WTC11 (cell line): ENCODE measurements around the gene PHF21B. TPM values are rescaled to one million over a fixed set of nuclear protein-coding genes. Genes with fewer than 3 reads are reported as not detected.
"Not testable (repeated sequence)": the region's sequence is repeated elsewhere in the genome, so short reads cannot be mapped to it uniquely, and the experiment has no call there.

Experiments
- ATAC-seq: fragments of 200-7000 bp; cut with Tn5 transposase; 2 replicates; pipeline ENCODE4 v1.10.0; 2021; ENCODE audit warnings: mild to moderate bottlenecking, moderate library complexity
- CTCF ChIA-PET: fragments of 300-600 bp; sonication (Branson Sonifier 250); formaldehyde crosslinking; loops from one replicate; lab custom pipeline; 2021; ENCODE audit warnings: antibody characterized with exemption; lab: Charles Lee
- POLR2A ChIA-PET: fragments of 350-600 bp; sonication (Branson Sonifier 250); formaldehyde crosslinking; loops from one replicate; lab custom pipeline; 2021; ENCODE audit warnings: antibody characterized with exemption; lab: Charles Lee
- DNase-seq: peaks from one replicate; pipeline ENCODE4 v3.0.0; 2021; ENCODE audit warnings: low spot score
- H3K27ac Mint-ChIP-seq: 2 replicates; pipeline ENCODE4 v1.8.0; 2021; ENCODE audit warnings: mixed read lengths
- H3K27me3 Mint-ChIP-seq: 2 replicates; pipeline ENCODE4 v1.8.0; 2021; ENCODE audit warnings: low read depth, mild to moderate bottlenecking, moderate library complexity, mixed read lengths
- H3K36me3 Mint-ChIP-seq: 2 replicates; pipeline ENCODE4 v1.8.0; 2021; ENCODE audit warnings: mixed read lengths
- H3K4me1 Mint-ChIP-seq: 2 replicates; pipeline ENCODE4 v1.8.0; 2022; ENCODE audit warnings: mixed read lengths
- H3K4me3 Mint-ChIP-seq: 2 replicates; pipeline ENCODE4 v1.8.0; 2021; ENCODE audit warnings: mild to moderate bottlenecking, moderate library complexity, mixed read lengths
- H3K9me3 Mint-ChIP-seq: 2 replicates; pipeline ENCODE4 v1.8.0; 2021; ENCODE audit warnings: mixed read lengths
- CDX4 ChIP-seq: fragments of 250-450 bp; sonication (Bioruptor Pico); IDR thresholded peaks from 2 replicates; pipeline ENCODE4 v1.9.0; 2021; ENCODE audit warnings: moderate library complexity, mild to moderate bottlenecking, inconsistent platforms, borderline replicate concordance
- ETV6 ChIP-seq: sonication (generic); formaldehyde crosslinking; IDR thresholded peaks from 2 replicates; pipeline ENCODE4 v1.8.1; 2022; ENCODE audit warnings: mild to moderate bottlenecking, missing genetic modification reagents
- NR2C2 ChIP-seq: sonication (generic); formaldehyde crosslinking; IDR thresholded peaks from 2 replicates; pipeline ENCODE4 v1.8.0; 2022; ENCODE audit warnings: mild to moderate bottlenecking, missing genetic modification reagents
- TEAD1 ChIP-seq: sonication (generic); formaldehyde crosslinking; IDR thresholded peaks from 2 replicates; pipeline ENCODE4 v1.8.0; 2022; ENCODE audit warnings: mild to moderate bottlenecking, missing genetic modification reagents
- TEAD4 ChIP-seq: sonication (generic); formaldehyde crosslinking; IDR thresholded peaks from 2 replicates; pipeline ENCODE4 v1.8.0; 2022; ENCODE audit warnings: mild to moderate bottlenecking, missing genetic modification reagents
- TP53 ChIP-seq: sonication (generic); formaldehyde crosslinking; IDR thresholded peaks from 2 replicates; pipeline ENCODE4 v1.8.1; 2023; ENCODE audit warnings: mild to moderate bottlenecking, missing genetic modification reagents
- total RNA-seq: library from RNA; stranded (reverse); gene quantifications from 3 replicates; pipeline ENCODE4 v1.2.3, GENCODE V29; 2021
- TF ChIP-seq, protein P1 (sequence below): fragments of 250-450 bp; sonication (Bioruptor Pico); conservative IDR thresholded peaks from 2 replicates; pipeline ENCODE4 v1.9.0; 2021; ENCODE audit warnings: mild to moderate bottlenecking
- TF ChIP-seq, protein P2 (sequence below): sonication (generic); formaldehyde crosslinking; IDR thresholded peaks from 2 replicates; pipeline ENCODE4 v1.8.0; 2023; ENCODE audit warnings: mild to moderate bottlenecking, missing genetic modification reagents
- TF ChIP-seq, protein P3 (sequence below): sonication (generic); formaldehyde crosslinking; IDR thresholded peaks from 2 replicates; pipeline ENCODE4 v1.8.1; 2023; ENCODE audit warnings: mild to moderate bottlenecking, missing genetic modification reagents, borderline replicate concordance

The PHF21B gene
- total RNA-seq, 1 experiment from 2014 or later, result 107 TPM

DNA sequence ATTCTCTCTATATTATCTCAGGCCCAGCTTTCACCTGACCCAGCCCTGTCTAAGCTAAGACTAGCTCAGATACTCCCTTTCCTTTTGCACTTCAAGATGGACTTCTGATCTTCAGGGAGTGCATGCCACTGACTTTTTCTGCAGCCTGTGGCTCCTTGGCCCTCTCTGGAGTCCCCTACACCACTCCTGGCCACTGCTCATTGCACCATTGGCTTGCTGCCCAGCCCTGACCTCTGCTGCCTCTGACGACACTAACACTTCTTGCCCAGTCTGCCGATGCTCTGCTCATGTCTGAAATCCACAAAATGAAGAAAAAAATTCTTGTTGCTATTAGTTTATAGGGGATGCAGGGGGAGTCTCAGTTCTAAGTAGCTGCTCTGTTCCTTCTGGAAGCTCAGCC, 106.6 kb downstream of the PHF21B start:
- DNase-seq, H3K27ac Mint-ChIP-seq, H3K4me3 Mint-ChIP-seq, H3K4me1 Mint-ChIP-seq, ATAC-seq, CTCF ChIA-PET, POLR2A ChIA-PET, H3K27me3 Mint-ChIP-seq: not testable (repeated sequence)
- Mint-ChIP-seq H3K36me3 (peaks cover 79% of the 10 kb centered on the region), H3K9me3 (peaks cover 29% of the 10 kb centered on the region)

DNA sequence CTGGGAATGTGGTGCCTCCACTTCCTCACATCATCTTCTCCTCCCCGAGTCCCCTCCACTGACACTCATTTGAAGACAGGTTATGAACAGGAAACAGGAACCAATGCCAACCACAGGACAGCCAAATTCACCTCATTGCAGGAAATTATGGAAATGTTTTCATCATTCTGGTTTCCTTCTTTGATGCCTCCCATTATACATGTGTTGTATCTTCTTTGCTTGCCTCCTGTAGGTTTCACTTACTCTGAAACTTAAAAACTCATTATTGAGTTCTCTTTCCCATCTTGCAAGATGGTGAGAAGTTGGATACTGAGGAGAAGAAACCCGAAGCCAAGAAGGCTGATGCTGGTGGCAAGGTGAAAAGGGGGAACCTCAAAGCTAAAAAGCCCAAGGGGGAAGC, 108.5 kb downstream of the PHF21B start:
- DNase-seq, result no peak
- peaks cover 76% of the 10 kb centered on the region for H3K36me3 Mint-ChIP-seq
- H3K4me3 Mint-ChIP-seq, result no peak overlapping the region
- TF ChIP-seq, protein P1, sequence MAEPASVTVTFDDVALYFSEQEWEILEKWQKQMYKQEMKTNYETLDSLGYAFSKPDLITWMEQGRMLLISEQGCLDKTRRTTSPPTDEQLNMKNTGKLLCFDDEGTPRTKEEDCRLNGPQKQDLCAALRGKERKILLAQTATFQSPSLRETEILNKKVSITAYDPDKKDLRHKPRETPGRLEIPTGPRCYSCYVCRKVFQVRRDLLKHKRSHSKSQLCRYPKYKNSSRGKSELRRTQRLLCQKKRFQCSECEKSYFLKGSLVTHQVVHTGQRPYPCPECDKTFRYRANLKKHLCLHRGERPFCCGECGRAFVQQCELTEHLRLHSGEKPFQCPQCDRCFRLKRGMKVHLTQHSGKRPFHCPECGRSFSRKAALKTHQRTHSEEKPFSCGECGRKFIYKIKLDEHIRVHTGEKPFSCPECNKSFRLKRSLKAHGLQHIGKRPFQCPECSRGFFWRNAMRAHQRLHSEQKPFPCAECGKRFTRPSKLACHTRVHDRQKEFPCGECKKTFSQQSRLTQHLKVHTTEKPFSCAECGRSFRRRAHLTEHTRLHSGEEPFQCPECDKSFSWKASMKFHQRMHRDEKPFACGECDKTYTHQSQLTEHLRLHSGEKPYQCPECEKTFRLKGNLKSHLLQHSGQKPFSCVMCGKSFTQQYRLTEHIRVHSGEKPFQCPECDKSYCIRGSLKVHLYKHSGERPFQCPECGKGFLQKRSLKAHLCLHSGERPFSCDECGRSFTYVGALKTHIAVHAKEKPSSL, result no peak
- no peak for ATAC-seq
- ChIA-PET CTCF (interaction anchor here (0.8 kb wide), 1 partner anchor 32 kb away, joined by 3 read pairs; no protein-coding TSS in a partner anchor), POLR2A (no interaction called here)
- no peak overlapping the region for H3K27ac Mint-ChIP-seq
- H3K27me3 Mint-ChIP-seq, result no peaks in the 10 kb centered on the region
- H3K9me3 Mint-ChIP-seq, result peaks cover 29% of the 10 kb centered on the region
- H3K4me1 Mint-ChIP-seq, result no peaks in the 10 kb centered on the region

DNA sequence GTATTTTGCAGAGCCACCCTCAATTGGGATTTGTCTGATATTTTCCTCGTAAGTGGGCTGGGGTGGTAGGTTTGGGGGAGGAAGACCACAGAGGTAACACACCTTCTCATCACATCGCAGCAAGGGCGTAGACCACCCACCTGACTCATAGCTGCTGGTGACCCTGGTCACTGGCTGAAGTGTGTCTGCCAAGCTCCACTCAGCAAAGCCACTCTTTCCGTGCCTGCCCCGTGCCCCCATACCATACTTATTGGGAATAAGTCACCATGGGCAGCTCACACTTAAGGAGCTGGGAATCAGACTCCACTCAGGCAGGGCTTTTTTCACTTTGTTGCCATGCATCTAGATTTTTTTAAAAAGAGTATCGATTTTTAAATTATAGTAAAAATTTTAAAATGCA, 111.6 kb downstream of the PHF21B start:
- TF ChIP-seq, protein P2, sequence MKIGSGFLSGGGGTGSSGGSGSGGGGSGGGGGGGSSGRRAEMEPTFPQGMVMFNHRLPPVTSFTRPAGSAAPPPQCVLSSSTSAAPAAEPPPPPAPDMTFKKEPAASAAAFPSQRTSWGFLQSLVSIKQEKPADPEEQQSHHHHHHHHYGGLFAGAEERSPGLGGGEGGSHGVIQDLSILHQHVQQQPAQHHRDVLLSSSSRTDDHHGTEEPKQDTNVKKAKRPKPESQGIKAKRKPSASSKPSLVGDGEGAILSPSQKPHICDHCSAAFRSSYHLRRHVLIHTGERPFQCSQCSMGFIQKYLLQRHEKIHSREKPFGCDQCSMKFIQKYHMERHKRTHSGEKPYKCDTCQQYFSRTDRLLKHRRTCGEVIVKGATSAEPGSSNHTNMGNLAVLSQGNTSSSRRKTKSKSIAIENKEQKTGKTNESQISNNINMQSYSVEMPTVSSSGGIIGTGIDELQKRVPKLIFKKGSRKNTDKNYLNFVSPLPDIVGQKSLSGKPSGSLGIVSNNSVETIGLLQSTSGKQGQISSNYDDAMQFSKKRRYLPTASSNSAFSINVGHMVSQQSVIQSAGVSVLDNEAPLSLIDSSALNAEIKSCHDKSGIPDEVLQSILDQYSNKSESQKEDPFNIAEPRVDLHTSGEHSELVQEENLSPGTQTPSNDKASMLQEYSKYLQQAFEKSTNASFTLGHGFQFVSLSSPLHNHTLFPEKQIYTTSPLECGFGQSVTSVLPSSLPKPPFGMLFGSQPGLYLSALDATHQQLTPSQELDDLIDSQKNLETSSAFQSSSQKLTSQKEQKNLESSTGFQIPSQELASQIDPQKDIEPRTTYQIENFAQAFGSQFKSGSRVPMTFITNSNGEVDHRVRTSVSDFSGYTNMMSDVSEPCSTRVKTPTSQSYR, result no peak
- TF ChIP-seq TP53 (CRISPR knock-in tag), result no peak
- no peak for TF ChIP-seq NR2C2
- ATAC-seq, result no peak
- POLR2A ChIA-PET, result no interaction called here
- no peak overlapping the region for H3K27ac Mint-ChIP-seq
- H3K27me3 Mint-ChIP-seq, result no peaks in the 10 kb centered on the region
- peaks cover 66% of the 10 kb centered on the region for H3K36me3 Mint-ChIP-seq
- peaks cover 6% of the 10 kb centered on the region; the same call in 1 of the 2 replicates for H3K4me1 Mint-ChIP-seq
- H3K4me3 Mint-ChIP-seq, result no peak overlapping the region
- no peak for DNase-seq
- CTCF ChIA-PET, result no interaction called here
- H3K9me3 Mint-ChIP-seq, result peaks cover 25% of the 10 kb centered on the region

DNA sequence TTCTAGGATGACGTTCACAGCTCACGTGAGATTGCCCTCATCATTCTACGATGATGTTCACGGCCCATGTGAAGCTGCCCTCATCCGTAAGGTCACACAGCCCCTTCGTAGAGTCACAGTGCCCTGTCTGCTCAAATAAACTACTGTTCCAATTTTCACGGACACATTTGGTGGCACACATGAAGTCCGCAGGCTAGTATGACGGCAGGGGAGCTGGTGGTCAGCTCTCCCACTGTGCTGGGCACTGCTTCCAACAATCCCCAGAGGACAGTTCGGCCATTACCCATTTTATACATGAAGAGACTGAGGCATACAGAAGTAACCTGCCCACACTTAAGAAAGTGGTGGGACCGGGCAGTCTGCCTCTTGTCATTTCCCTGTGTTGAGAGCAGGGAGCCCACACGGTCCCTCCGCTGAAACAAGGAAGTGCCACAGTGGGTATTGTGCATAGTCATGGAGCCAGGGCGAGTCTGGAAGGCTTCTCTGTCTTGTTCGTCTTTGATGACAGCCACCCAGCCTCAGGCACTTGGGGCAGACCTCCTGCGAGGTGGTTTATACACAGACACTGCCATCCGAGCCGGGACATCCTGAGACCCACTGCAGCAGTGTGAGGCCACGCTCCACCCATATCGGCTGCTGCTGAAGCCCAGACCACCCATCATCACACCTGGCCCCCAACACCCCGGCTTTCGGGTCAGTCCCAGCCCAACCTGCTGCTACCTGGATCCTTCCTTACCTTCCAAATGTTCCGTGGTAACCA, 114.3 kb downstream of the PHF21B start:
- POLR2A ChIA-PET, result no interaction called here
- ATAC-seq (no peak), DNase-seq (no peak)
- Mint-ChIP-seq H3K27me3 (no peaks in the 10 kb centered on the region), H3K9me3 (no peaks in the 10 kb centered on the region), H3K27ac (0 out of 2 replicates have a peak overlapping the region, but pooled peaks have one; percentile 57), H3K36me3 (peaks cover 50% of the 10 kb centered on the region), H3K4me3 (no peak overlapping the region), H3K4me1 (peaks cover 6% of the 10 kb centered on the region; the same call in 1 of the 2 replicates)
- TF ChIP-seq, protein P3, sequence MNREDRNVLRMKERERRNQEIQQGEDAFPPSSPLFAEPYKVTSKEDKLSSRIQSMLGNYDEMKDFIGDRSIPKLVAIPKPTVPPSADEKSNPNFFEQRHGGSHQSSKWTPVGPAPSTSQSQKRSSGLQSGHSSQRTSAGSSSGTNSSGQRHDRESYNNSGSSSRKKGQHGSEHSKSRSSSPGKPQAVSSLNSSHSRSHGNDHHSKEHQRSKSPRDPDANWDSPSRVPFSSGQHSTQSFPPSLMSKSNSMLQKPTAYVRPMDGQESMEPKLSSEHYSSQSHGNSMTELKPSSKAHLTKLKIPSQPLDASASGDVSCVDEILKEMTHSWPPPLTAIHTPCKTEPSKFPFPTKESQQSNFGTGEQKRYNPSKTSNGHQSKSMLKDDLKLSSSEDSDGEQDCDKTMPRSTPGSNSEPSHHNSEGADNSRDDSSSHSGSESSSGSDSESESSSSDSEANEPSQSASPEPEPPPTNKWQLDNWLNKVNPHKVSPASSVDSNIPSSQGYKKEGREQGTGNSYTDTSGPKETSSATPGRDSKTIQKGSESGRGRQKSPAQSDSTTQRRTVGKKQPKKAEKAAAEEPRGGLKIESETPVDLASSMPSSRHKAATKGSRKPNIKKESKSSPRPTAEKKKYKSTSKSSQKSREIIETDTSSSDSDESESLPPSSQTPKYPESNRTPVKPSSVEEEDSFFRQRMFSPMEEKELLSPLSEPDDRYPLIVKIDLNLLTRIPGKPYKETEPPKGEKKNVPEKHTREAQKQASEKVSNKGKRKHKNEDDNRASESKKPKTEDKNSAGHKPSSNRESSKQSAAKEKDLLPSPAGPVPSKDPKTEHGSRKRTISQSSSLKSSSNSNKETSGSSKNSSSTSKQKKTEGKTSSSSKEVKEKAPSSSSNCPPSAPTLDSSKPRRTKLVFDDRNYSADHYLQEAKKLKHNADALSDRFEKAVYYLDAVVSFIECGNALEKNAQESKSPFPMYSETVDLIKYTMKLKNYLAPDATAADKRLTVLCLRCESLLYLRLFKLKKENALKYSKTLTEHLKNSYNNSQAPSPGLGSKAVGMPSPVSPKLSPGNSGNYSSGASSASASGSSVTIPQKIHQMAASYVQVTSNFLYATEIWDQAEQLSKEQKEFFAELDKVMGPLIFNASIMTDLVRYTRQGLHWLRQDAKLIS (CRISPR knock-in tag), result no peak
- TF ChIP-seq, protein P1, result no peak
- TF ChIP-seq TEAD4 (CRISPR knock-in tag) (no peak), CDX4 (CRISPR knock-in tag) (no peak), TEAD1 (CRISPR knock-in tag) (no peak), ETV6 (CRISPR knock-in tag) (no peak)
- CTCF ChIA-PET, result no interaction called here
